Central memory CD8-positive, alpha-beta T cell (primary cell): ENCODE results near the gene TECPR1.
A peak's percentile ranks its signal among the peaks of the same experiment; 100 is the strongest.

Experiments
- ATAC-seq: fragments of 150-1000 bp; cut with Tn5 transposase; replicated peaks from 2 replicates; pipeline ENCODE4 v1.10.0; 2022; ENCODE audit warnings: mild to moderate bottlenecking, moderate FRiP score, moderate number of reproducible peaks; ENCODE audit not compliant: poor library complexity, severe bottlenecking; ENCODE audit errors: extremely low read depth
- DNase-seq, 2 donors: peaks; one replicate each; pipeline ENCODE4 v3.0.0; 2021; ENCODE audit warnings: low spot score in 2 of 2
- H3K27ac Mint-ChIP-seq: one replicate; pipeline ENCODE4 v1.8.0; 2022; ENCODE audit warnings: low read depth, mild to moderate bottlenecking, moderate library complexity, mixed read lengths
- H3K27me3 Mint-ChIP-seq: one replicate; pipeline ENCODE4 v1.8.0; 2022; ENCODE audit warnings: mixed read lengths
- H3K36me3 Mint-ChIP-seq: one replicate; pipeline ENCODE4 v1.8.0; 2022; ENCODE audit warnings: mild to moderate bottlenecking, moderate library complexity, mixed read lengths; ENCODE audit not compliant: insufficient read depth
- H3K4me1 Mint-ChIP-seq: one replicate; pipeline ENCODE4 v1.8.0; 2022; ENCODE audit warnings: mixed read lengths
- H3K4me3 Mint-ChIP-seq: one replicate; pipeline ENCODE4 v1.8.0; 2022; ENCODE audit warnings: mild to moderate bottlenecking, moderate library complexity, mixed read lengths
- H3K9me3 Mint-ChIP-seq: one replicate; pipeline ENCODE4 v1.8.0; 2022; ENCODE audit warnings: mixed read lengths

Gene TECPR1

DNA sequence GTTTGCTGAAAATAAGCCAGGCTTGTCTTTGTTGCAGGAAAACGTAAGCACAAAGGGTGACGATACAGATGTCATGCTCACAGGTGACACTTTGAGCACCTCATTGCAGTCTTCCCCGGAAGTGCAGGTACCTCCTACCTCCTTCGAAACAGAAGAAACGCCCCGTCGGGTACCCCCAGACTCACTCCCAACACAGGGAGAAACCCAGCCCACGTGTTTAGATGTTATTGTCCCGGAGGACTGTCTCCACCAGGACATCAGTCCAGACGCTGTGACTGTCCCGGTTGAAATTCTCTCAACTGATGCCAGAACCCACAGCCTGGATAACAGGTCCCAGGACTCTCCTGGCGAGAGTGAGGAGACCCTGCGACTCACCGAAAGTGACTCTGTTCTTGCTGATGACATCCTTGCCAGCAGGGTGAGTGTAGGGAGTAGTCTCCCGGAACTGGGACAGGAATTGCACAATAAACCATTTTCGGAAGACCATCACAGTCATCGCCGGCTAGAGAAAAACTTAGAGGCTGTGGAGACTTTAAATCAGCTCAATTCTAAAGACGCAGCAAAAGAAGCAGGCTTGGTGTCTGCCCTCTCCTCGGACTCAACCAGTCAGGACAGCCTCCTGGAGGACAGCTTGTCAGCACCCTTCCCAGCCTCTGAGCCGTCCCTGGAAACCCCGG, 59.1 kb downstream of the TECPR1 start:
- no peak overlapping the region for H3K4me3 Mint-ChIP-seq
- H3K36me3 Mint-ChIP-seq, result peaks cover 34% of the 10 kb centered on the region
- ATAC-seq (no peak), DNase-seq (no peak)
- H3K27me3 Mint-ChIP-seq, result no peaks in the 10 kb centered on the region
- H3K9me3 Mint-ChIP-seq, result no peaks in the 10 kb centered on the region
- H3K27ac Mint-ChIP-seq, result no peak overlapping the region
- H3K4me1 Mint-ChIP-seq, result no peaks in the 10 kb centered on the region

DNA sequence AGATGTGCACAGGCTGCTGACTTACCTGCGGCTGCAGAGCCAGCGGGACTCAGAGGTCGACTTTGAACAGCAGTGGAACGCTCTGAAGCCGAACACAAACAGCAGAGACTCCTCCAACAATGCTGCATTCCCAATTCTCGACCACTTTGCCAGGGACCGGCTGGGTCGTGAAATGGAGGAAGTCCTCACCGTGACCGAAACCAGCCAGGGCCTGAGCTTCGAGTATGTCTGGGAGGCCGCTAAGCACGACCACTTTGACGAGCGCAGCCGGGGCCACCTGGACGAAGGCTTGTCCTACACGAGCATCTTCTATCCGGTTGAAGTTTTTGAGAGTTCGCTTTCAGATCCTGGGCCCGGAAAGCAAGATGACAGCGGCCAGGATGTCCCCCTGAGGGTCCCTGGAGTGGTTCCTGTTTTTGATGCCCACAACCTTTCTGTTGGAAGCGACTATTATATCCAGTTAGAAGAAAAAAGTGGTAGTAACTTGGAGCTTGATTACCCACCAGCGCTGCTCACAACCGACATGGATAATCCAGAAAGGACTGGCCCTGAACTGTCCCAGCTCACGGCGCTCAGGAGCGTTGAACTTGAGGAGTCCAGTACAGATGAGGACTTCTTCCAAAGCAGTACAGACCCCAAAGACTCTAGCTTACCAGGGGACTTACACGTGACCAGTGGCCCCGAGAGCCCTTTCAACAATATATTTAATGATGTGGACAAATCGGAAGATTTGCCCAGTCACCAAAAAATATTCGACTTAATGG, 60.2 kb downstream of the TECPR1 start:
- no peaks in the 10 kb centered on the region for H3K4me1 Mint-ChIP-seq
- no peak for DNase-seq
- no peak for ATAC-seq
- no peak overlapping the region for H3K4me3 Mint-ChIP-seq
- no peaks in the 10 kb centered on the region for H3K27me3 Mint-ChIP-seq
- H3K9me3 Mint-ChIP-seq, result no peaks in the 10 kb centered on the region
- H3K27ac Mint-ChIP-seq, result no peak overlapping the region
- peaks cover 39% of the 10 kb centered on the region for H3K36me3 Mint-ChIP-seq

DNA sequence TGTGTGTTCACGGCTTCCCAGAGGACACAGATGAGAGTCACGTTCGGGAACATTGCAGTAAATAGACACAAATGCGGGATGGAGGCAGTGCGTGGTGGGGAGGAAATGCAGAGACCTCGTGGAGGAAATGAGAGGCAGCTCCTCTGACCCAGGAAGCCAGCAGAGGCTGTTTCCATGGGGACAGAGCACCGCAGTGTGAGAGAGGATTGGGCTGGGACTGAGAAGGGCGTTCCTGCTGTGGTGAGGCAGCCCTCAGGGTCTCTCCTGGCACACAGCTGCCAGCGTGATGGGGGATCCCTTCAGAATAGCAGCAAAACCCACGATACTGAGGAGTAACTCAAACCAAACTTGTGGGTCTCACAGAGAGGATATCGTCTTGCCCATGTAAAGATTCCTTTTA, 62.5 kb downstream of the TECPR1 start:
- Mint-ChIP-seq H3K4me3 (no peak overlapping the region), H3K27ac (no peak overlapping the region), H3K4me1 (no peaks in the 10 kb centered on the region), H3K27me3 (no peaks in the 10 kb centered on the region), H3K36me3 (peaks cover 37% of the 10 kb centered on the region), H3K9me3 (no peaks in the 10 kb centered on the region)
- DNase-seq, result no peak
- ATAC-seq, result no peak

DNA sequence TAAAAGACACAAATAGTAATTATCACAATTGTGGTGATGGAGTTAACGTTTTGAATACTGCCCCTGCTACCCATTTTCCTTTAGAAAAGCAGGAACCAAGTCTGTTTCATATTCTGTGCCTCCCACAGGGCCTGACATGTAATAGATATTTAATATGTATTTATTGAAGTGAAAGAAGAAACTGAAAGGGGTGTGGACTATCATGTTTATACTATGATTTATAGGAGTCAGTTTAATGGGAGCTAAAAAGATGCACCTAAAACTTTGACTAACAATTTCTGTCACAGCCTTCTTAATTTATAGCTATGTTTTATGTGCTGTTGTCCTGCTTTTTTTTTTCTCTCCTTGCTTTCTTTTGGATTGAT, 64.9 kb downstream of the TECPR1 start:
- Mint-ChIP-seq H3K4me3 (no peak overlapping the region), H3K36me3 (peaks cover 21% of the 10 kb centered on the region), H3K4me1 (no peaks in the 10 kb centered on the region), H3K9me3 (no peaks in the 10 kb centered on the region), H3K27me3 (no peaks in the 10 kb centered on the region), H3K27ac (no peak overlapping the region)
- no peak for ATAC-seq
- DNase-seq, result no peak

DNA sequence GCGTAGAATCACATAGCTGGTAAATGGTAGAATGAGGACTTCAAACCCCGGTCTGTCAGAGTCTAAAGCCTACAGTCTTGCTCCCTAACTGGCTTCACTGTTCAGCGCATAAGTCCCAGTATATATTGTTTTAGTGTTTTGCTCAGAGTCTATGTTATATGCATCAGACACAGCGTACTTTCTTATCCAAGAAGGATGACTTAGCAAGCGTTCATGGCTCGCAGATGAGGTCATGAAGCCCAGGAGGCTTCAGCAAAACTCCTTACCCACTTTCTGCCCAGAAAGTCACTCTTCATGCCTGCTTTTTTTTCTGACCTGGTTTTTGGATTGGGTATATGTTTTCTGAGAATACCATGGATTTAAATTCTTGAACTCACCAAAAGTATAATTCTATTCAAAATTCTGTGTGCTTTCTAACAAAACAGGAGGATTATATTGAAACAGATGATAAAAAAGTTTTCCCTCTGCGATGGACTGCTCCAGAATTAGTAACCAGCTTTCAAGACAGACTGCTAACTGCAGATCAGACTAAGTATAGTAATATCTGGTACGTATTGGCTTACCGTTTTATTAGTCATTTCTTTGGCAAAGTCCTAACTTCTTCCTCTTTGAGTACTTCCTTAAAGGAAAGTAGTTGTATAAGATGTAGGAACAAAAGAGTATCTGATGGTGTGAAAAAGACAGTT, 65.4 kb downstream of the TECPR1 start:
- H3K27ac Mint-ChIP-seq, result no peak overlapping the region
- no peaks in the 10 kb centered on the region for H3K9me3 Mint-ChIP-seq
- DNase-seq (no peak), ATAC-seq (no peak)
- H3K4me1 Mint-ChIP-seq, result no peaks in the 10 kb centered on the region
- H3K4me3 Mint-ChIP-seq, result no peak overlapping the region
- H3K27me3 Mint-ChIP-seq, result no peaks in the 10 kb centered on the region
- peaks cover 17% of the 10 kb centered on the region for H3K36me3 Mint-ChIP-seq

DNA sequence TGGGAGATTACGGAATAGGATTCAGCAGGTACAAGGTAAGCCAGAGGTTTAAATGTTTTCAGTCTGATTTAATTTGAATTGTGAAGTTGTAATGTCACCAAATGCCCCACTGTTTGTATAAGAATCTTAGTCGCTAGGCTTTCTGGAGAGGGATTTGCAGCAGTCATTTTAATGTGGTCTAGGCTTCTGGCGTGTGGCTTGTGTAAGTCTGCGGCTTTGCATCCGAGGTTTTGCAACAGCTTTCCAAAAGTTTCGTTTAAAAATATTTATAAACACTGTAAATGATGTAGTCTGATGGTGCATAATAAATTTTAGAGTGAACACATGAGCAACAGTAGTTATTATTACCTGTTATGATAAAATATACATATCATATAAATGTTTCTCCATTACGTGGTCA, 66.9 kb downstream of the TECPR1 start:
- Mint-ChIP-seq H3K4me1 (no peaks in the 10 kb centered on the region), H3K27ac (no peak overlapping the region)

DNA sequence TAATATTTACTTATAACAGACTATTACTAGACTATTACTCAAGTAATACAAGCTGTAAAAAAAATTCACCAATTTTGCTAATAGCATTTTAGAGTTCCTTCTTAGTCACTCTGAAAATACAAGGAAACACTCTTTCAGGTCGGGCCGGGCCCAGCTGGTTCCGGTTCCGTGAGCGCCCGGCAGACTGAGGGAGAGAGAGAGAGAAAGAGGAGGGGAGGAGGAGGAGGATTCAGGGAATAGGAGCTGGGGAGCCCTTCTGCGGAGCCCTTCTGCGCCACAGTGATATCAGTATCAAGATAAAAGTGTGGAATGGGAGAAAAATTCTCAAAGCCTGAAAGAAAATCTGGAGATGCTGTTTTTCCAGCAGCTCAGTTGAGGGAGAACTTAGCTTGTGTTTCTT, 71.3 kb downstream of the TECPR1 start:
- H3K4me1 Mint-ChIP-seq, result no peaks in the 10 kb centered on the region
- peaks cover 4% of the 10 kb centered on the region for H3K36me3 Mint-ChIP-seq
- H3K27ac Mint-ChIP-seq, result peak overlapping the region; percentile 84
- ATAC-seq (no peak), DNase-seq (no peak)
- H3K4me3 Mint-ChIP-seq, result no peak overlapping the region
- H3K27me3 Mint-ChIP-seq, result no peaks in the 10 kb centered on the region
- no peaks in the 10 kb centered on the region for H3K9me3 Mint-ChIP-seq

More for the DNA sequence above, 66.9 kb downstream of the TECPR1 start:
- no peak for ATAC-seq
- Mint-ChIP-seq H3K4me3 (no peak overlapping the region), H3K36me3 (peaks cover 14% of the 10 kb centered on the region), H3K27me3 (no peaks in the 10 kb centered on the region), H3K9me3 (no peaks in the 10 kb centered on the region)
- no peak for DNase-seq

DNA sequence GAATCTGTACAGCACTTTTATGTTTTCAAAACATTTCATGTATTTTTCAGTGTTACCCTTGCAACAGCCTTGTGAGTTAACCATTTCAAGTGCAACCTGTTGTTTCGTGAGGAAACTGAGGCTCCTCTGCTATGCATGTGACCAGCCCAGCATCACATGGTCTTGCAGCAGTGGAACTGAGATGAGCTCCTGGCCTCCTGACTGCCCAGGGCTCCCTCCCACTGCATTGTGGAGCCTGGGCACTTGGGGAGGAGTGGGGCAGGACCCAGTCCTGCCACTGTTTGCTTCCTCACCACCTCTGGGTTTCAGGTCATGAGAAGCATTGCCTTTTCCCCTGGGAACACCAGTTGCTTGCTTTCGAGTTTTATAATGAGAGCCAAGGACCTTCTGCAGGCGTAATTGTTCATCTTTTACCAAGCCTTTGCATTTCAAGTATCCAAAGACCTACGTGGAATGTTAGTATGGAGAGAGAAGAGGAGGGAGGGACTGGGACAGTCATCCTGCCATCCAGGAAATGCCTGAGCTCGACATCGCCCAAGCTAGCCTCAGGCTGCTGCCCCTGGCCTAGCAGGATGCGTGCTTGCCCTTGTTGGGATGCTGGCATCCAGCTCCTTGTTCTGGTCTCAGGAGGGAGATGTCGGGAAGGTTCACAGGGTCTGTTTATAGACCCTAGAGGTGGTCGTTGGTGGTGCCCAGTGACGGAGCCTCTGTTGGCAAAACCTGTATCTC, 73.1 kb downstream of the TECPR1 start:
- Mint-ChIP-seq H3K27me3 (no peaks in the 10 kb centered on the region), H3K27ac (no peak overlapping the region), H3K9me3 (no peaks in the 10 kb centered on the region), H3K36me3 (peaks cover 4% of the 10 kb centered on the region), H3K4me1 (no peaks in the 10 kb centered on the region), H3K4me3 (no peak overlapping the region)
- DNase-seq (no peak), ATAC-seq (no peak)

DNA sequence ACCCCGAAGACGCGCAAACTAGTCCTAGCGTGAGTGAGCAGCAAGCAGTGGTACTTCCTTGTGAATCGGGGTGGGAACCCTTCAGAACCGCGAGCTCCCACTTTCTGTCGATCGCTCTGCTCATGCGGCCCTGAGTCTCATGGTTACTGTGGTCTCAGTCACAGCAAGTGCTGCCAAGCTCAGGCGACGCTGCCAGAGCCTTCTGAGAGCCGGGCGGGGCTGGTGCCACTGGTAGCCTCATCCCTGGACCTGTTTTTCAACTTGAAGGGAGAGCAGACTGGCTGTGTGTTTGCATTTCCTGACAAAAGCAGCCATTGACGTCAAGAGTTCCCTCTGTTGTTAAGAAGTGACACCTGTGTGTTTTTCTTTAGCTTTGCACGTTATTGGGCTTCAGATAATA, 73.7 kb downstream of the TECPR1 start:
- Mint-ChIP-seq H3K36me3 (peaks cover 6% of the 10 kb centered on the region), H3K4me1 (no peaks in the 10 kb centered on the region), H3K27me3 (no peaks in the 10 kb centered on the region), H3K4me3 (no peak overlapping the region), H3K9me3 (no peaks in the 10 kb centered on the region), H3K27ac (no peak overlapping the region)
- no peak for ATAC-seq
- DNase-seq, result no peak

DNA sequence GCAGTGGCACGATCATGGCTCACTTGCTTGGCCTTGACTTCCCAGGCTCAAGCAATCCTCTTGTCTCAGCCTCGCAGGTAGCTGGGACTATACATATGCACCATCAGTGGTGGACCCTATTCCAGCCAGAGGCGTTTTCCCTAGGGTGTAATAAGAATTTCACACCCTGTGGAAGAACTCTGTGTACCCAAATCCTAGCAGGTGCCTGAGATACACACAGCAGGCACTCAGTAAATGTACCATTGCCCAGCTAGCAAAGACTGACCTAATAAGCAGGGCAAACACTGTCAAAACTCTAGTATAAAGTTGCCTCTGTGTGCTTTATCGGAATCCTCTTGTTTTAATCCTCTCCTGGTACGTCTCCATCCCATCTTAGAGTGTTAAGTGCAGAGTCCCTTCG, 74.5 kb downstream of the TECPR1 start:
- Mint-ChIP-seq H3K27me3 (no peaks in the 10 kb centered on the region), H3K4me3 (no peak overlapping the region), H3K4me1 (no peaks in the 10 kb centered on the region), H3K36me3 (peaks cover 10% of the 10 kb centered on the region), H3K27ac (no peak overlapping the region), H3K9me3 (no peaks in the 10 kb centered on the region)
- ATAC-seq, result no peak
- DNase-seq, result no peak

DNA sequence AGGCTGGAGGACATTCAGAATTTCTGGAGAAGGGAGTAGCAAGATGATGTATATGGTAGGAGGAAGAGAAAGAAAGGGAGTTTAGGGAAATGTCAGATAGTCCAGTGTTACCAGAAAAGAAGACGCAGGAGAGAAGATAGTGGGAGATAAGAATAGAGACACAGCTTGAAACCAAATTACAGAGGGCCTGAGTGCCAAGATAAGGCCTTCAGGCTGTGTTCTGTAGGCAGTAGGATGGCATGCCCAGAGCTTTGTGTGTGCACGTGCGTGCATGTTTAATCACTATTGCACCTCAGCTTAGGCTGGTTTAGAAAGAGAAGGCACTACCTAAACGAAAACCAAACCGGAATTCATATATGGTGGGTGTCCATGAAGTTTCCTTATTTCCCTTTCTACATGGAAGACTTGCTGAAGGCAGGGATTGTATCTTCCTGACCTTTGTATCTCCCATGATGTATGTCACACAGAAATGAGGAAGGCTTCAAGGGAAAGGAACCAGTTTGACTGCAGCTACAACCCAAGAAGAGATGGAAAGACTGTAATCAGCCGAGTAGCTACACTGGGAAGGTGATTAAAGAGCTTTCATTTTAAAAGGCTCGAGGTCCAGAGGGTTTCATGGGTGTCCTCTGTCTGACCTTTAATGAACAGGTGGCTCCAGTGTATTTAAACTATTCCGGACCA, 76.6 kb downstream of the TECPR1 start:
- Mint-ChIP-seq H3K4me3 (no peak overlapping the region), H3K36me3 (peaks cover 21% of the 10 kb centered on the region), H3K27me3 (no peaks in the 10 kb centered on the region), H3K9me3 (no peaks in the 10 kb centered on the region), H3K27ac (no peak overlapping the region), H3K4me1 (no peaks in the 10 kb centered on the region)
- ATAC-seq (no peak), DNase-seq (no peak)
